Memory B cell (primary cell): Measurements from ENCODE around the gene SYNE2.
"Not testable (repeated sequence)": the region's sequence is repeated elsewhere in the genome, so short reads cannot be mapped to it uniquely, and the experiment has no call there.

Experiments
- ATAC-seq: fragments of 150-1000 bp; cut with Tn5 transposase; 2 replicates; pipeline ENCODE4 v1.10.0; 2021; ENCODE audit warnings: low read depth, mild to moderate bottlenecking, moderate library complexity
- DNase-seq, 2 donors: peaks; one replicate each; pipeline ENCODE4 v3.0.0; 2022; ENCODE audit warnings: low spot score in 2 of 2
- H3K27ac Mint-ChIP-seq: one replicate; pipeline ENCODE4 v1.8.0; 2022; ENCODE audit warnings: mild to moderate bottlenecking, moderate library complexity, mixed read lengths
- H3K27me3 Mint-ChIP-seq: one replicate; pipeline ENCODE4 v1.8.0; 2022; ENCODE audit warnings: mixed read lengths
- H3K36me3 Mint-ChIP-seq: one replicate; pipeline ENCODE4 v1.8.0; 2022; ENCODE audit warnings: mild to moderate bottlenecking, mixed read lengths
- H3K4me1 Mint-ChIP-seq: one replicate; pipeline ENCODE4 v1.8.0; 2022; ENCODE audit warnings: mixed read lengths
- H3K4me3 Mint-ChIP-seq: one replicate; pipeline ENCODE4 v1.8.0; 2022; ENCODE audit warnings: mild to moderate bottlenecking, moderate library complexity, mixed read lengths
- H3K9me3 Mint-ChIP-seq: one replicate; pipeline ENCODE4 v1.8.0; 2022; ENCODE audit warnings: mixed read lengths

SYNE2 gene, protein sequence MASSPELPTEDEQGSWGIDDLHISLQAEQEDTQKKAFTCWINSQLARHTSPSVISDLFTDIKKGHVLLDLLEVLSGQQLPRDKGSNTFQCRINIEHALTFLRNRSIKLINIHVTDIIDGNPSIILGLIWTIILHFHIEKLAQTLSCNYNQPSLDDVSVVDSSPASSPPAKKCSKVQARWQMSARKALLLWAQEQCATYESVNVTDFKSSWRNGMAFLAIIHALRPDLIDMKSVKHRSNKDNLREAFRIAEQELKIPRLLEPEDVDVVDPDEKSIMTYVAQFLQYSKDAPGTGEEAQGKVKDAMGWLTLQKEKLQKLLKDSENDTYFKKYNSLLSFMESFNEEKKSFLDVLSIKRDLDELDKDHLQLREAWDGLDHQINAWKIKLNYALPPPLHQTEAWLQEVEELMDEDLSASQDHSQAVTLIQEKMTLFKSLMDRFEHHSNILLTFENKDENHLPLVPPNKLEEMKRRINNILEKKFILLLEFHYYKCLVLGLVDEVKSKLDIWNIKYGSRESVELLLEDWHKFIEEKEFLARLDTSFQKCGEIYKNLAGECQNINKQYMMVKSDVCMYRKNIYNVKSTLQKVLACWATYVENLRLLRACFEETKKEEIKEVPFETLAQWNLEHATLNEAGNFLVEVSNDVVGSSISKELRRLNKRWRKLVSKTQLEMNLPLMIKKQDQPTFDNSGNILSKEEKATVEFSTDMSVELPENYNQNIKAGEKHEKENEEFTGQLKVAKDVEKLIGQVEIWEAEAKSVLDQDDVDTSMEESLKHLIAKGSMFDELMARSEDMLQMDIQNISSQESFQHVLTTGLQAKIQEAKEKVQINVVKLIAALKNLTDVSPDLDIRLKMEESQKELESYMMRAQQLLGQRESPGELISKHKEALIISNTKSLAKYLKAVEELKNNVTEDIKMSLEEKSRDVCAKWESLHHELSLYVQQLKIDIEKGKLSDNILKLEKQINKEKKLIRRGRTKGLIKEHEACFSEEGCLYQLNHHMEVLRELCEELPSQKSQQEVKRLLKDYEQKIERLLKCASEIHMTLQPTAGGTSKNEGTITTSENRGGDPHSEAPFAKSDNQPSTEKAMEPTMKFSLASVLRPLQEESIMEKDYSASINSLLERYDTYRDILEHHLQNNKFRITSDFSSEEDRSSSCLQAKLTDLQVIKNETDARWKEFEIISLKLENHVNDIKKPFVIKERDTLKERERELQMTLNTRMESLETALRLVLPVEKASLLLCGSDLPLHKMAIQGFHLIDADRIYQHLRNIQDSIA (N-terminal part only)

DNA sequence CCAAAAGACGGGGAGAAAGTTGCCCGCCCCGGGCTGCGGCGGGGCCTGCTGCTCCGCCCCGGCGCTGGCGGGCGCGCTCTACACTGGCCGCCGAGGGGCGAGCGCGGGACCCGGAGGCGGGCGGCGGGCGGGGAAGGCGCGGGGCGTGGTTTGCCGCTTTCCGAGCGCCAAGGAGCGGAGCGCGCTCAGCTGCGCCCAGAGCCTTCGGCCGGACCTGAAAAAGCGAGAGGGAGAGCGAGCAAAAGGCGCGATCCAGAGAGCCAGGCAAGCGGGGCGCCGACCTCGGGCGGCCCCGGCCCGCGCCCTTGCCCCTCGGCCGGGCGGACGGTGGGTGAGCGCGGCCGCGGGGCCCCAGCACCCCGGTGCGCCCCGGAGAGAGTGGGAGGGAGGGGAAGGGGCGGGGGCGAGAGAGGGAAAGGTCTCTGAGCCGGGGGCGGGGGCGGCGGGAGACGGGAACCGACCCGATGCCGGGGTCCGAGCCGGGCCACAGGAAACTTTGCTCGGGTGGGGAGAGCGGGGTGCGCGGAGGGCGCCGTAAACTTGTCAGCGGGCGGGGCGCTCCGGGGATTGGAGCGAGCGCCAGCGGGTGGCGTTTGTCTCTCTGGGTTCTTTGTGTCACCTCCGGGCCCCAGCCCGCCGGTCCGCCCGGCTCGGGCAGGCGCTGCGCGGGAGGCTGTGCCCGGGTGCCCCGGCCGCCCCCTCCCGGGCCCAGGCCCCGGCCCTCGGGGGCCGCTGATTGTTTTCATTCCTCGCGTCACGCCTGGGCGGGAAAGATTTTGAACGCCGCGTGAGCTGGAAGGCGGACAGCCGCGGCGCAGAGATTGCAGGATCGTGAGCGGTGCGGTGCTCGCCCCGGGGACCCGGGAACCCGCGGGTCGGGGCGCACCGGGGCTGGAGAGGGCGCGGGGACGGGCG is at the start of gene SYNE2:
SYNE2 (plus strand) TSS at position 188 of the 915 bp plus-strand sequence. CDS start 56,145 bp downstream, outside the sequence.
- Mint-ChIP-seq H3K4me1 (peaks cover 7% of the 10 kb centered on the region), H3K4me3 (peak within 1 kb of the TSS; percentile 93), H3K27me3 (no peaks in the 10 kb centered on the region), H3K36me3 (no peaks in the 10 kb centered on the region), H3K27ac (peak within 1 kb of the TSS; percentile 78), H3K9me3 (no peaks in the 10 kb centered on the region)
- peak; percentile 71 to 76 for DNase-seq
- peak; percentile 83 for ATAC-seq

DNA sequence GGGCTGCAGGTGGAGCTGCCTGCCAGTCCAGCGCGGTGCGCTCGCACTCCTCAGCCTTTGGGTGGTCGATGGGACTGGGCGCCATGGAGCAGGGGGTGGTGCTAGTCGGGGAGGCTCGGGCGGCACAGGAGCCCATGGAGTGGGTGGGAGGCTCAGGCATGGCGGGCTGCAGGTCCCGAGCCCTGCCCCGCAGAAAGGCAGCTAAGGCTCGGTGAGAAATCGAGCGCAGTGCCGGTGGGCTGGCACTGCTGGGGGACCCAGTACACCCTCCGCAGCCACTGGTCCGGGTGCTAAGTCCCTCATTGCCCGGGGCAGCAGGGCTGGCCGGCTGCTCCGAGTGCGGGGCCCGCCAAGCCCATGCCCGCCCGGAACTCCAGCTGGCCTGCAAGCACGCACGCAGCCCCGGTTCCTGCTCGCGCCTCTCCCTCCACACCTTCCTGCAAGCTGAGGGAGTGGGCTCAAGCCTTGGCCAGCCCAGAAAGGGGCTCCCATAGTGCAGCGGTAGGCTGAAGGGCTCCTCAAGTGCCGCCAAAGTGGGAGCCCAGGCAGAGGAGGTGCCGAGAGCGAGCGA is 49.5 kb upstream of the SYNE2 start:
- DNase-seq, H3K27ac Mint-ChIP-seq: not testable (repeated sequence)

DNA sequence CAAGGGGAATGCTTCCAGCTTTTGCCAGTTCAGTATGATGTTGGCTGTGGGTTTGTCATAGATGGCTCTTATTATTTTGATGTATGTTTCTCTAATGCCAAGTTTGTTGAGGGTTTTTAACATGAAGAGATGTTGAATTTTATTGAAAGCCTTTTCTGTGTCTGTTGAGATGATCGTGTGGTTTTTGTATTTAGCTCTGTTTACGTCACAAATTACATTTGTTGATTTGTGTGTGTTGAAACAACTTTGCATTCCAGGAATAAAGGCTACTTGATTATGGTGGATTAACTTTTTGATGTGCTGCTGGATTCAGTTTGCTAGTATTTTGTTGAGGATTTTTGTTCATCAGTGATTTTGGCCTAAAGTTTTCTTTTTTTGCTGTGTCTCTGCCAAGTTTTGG is 46.7 kb upstream of the SYNE2 start:
- H3K4me3 Mint-ChIP-seq, DNase-seq, H3K36me3 Mint-ChIP-seq, ATAC-seq, H3K27ac Mint-ChIP-seq, H3K4me1 Mint-ChIP-seq, H3K9me3 Mint-ChIP-seq, H3K27me3 Mint-ChIP-seq: not testable (repeated sequence)

More for the DNA sequence above, 49.5 kb upstream of the SYNE2 start:
- not testable (repeated sequence) for H3K4me1 Mint-ChIP-seq, H3K9me3 Mint-ChIP-seq, H3K4me3 Mint-ChIP-seq, H3K27me3 Mint-ChIP-seq, H3K36me3 Mint-ChIP-seq, ATAC-seq

DNA sequence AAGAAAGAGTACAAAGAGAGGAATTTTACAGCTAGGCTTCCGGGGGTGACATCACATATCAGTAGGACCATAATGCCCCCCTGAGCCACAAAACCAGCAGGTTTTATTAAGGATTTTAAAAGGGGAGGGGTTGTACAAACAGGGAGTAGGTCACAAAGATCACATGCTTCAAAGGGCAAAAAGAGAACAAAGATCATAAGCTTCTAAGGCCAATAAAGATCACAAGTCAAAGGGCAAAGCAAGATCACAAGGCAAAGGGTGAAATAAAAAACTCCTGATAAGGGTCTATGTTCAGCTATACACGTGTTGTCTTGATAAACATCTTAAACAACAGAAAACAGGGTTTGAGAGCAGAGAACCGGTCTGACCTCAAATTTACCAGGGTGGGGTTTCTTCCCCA is 41.1 kb upstream of the SYNE2 start:
- H3K27ac Mint-ChIP-seq, H3K36me3 Mint-ChIP-seq, H3K4me1 Mint-ChIP-seq, H3K9me3 Mint-ChIP-seq, DNase-seq, H3K27me3 Mint-ChIP-seq, ATAC-seq, H3K4me3 Mint-ChIP-seq: not testable (repeated sequence)

DNA sequence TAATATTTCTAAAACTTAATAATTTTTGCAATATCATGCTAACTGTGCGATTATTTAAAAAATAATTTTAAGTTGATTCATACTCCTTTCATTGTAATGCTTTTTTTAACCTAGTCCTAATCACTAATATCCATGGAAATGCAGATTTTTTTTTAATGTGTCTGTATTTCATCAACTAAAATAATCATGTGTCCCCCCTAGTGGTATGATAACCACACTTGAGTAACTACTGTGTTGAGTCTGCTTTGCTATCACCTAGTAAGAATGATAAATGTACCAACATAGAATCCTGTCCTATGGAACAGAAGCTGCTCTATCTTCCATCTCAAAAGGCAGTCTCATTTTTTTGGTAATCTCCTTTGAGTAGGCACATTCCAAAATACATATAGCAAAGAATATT is 19.1 kb upstream of the SYNE2 start:
- Mint-ChIP-seq H3K27me3 (no peaks in the 10 kb centered on the region), H3K27ac (no peak overlapping the region)

DNA sequence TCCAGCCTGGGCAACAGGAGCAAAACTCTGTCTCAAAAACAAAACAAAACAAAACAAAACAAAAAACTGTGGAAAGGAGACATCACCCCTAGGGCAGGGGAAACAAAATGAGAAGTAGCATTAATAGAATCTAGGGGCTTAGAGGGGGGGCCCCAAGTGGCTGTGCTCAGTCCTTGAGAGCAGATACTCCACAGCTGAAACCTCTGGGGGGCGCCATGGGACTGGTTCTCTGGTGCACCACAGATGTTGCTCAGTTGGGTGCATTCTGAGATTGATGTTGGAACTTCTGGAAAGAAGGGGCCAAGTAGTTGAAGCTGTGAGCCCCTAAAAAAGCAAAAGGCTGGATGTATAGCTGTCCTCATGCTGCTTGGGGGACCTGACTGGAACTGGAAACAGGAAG is 11.8 kb upstream of the SYNE2 start:
- Mint-ChIP-seq H3K4me1 (no peaks in the 10 kb centered on the region), H3K27me3 (no peaks in the 10 kb centered on the region), H3K9me3 (peaks cover 2% of the 10 kb centered on the region), H3K36me3 (peaks cover 1% of the 10 kb centered on the region), H3K4me3 (no peak overlapping the region), H3K27ac (no peak overlapping the region)
- DNase-seq: no peak
- ATAC-seq: peak; percentile 55

More for the DNA sequence above, 19.1 kb upstream of the SYNE2 start:
- no peaks in the 10 kb centered on the region for H3K4me1 Mint-ChIP-seq
- H3K36me3 Mint-ChIP-seq: no peaks in the 10 kb centered on the region
- H3K4me3 Mint-ChIP-seq: no peak overlapping the region
- DNase-seq: no peak
- no peaks in the 10 kb centered on the region for H3K9me3 Mint-ChIP-seq
- ATAC-seq: no peak

DNA sequence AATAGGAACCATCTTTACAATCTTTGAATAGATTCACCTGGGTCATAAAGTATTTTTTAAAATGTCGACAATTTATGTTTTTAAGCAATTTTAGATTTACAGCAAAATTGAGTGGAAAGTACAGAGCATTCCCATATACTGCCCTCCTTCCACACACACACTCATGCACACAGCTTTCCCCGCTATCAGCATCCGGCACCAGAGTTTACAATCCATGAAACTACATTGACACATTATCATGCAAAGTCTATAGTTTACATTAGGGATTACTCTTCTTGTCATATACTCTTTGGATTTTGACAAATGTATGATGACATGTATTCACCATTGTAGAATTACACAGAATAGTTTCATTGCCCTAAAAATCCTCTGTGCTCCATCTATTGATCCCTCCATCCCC is 9.0 kb upstream of the SYNE2 start:
- Mint-ChIP-seq H3K36me3 (peaks cover 1% of the 10 kb centered on the region), H3K27ac (no peak overlapping the region), H3K27me3 (no peaks in the 10 kb centered on the region), H3K9me3 (peaks cover 2% of the 10 kb centered on the region), H3K4me1 (no peaks in the 10 kb centered on the region), H3K4me3 (no peak overlapping the region)
- DNase-seq (no peak), ATAC-seq (no peak)

DNA sequence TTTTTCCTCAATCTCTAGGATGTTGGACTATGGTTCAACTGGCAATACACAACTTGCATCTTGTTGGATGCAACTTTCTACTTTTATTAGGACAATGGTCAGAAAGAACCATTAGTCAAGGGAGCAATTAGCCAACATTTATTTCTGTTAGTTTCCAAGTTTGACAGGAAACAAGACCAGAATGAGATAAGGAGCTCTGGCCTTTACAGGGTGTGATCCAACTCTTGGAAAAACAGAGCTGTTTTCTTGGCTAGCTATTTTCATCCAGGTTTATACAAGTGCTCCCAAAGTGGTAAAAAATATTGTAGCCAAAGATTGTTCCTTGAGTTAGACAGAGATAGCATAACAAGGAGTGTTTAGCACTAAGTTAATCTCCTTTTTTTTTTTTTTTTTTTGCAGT is 3.9 kb upstream of the SYNE2 start:
- DNase-seq (no peak), ATAC-seq (no peak)
- no peaks in the 10 kb centered on the region for H3K27me3 Mint-ChIP-seq
- H3K4me1 Mint-ChIP-seq: no peaks in the 10 kb centered on the region
- no peaks in the 10 kb centered on the region for H3K9me3 Mint-ChIP-seq
- no peak overlapping the region for H3K27ac Mint-ChIP-seq
- no peaks in the 10 kb centered on the region for H3K36me3 Mint-ChIP-seq
- no peak overlapping the region for H3K4me3 Mint-ChIP-seq

DNA sequence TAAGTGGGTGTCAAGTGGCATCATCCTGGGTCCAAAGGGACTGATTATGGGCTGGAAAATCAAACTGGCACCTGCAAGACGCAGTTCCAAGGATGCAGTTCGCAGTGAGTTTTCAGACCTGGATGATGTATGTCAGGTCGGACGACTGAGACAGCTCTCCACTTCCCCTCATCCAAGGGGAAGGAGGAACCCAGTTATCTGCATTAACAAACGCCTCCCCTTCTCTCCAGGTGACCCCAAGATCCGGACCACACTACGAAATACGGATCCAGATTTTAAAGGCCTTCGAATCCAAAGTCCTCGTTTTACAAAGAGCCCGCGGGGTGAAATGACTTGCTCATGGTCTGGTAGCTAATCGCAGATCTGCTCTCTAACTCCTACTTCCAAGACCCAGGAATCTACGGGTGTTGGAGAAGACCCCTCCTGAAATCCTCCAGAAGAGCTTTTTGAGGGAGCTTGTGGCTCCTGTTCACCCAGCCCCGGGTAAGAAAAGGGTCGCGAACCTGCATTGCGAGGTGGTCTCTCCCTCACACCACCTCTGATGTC is 460 bp upstream of the SYNE2 start:
- peak overlapping the region; percentile 78 for H3K27ac Mint-ChIP-seq
- no peak for DNase-seq

DNA sequence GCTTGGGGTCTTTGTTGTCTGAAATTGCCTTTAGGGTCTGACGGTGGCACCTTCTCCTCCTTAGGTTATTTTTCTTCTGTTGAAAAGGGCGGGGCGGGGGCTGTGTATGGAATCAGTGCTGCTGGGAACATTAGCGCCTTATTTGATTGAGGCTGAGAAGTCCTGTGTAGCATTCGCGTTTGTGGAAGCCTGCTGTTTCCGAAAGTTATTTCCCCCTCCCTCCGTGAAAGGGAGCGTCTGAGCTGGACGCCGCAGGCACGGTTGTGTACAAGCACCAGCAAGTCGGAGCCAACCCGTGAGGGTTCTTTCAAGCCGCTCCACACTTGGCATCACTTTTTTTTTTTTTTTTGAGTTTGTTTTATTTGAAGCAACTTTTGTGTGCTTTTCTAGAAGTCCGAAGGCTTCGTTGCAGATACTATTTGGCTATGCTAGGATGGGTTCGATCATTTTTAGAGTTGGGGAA is 1.1 kb downstream of the SYNE2 start:
- Mint-ChIP-seq H3K4me1 (peaks cover 7% of the 10 kb centered on the region), H3K9me3 (no peaks in the 10 kb centered on the region), H3K4me3 (peak overlapping the region; percentile 93), H3K36me3 (no peaks in the 10 kb centered on the region), H3K27me3 (no peaks in the 10 kb centered on the region), H3K27ac (peak overlapping the region; percentile 78)
- DNase-seq (peak in 1 of 2 donors; percentile 7), ATAC-seq (peak; percentile 24)

More for the DNA sequence above, 460 bp upstream of the SYNE2 start:
- ATAC-seq: no peak
- H3K36me3 Mint-ChIP-seq: no peaks in the 10 kb centered on the region
- no peaks in the 10 kb centered on the region for H3K9me3 Mint-ChIP-seq
- peaks cover 3% of the 10 kb centered on the region for H3K4me1 Mint-ChIP-seq
- H3K27me3 Mint-ChIP-seq: no peaks in the 10 kb centered on the region
- H3K4me3 Mint-ChIP-seq: peak overlapping the region; percentile 93

DNA sequence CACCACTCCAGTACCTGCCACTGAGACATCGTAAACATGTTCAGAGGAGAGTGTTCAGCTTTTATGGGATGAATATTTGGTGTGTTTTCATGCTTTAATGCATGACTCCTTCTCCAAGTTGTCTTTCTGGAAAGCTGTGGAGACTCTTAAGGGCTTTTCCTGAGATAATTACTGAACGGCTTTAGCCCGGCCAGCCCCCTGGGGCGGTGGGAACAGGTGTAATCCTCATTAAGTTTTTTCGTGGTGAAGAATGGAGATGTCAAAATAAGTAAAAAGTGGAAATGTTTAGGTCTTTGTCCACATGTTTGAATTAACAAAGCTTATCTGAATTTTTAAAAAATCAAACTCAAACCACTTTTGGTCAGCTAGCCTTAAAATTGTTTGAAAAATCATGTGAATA is 1.5 kb downstream of the SYNE2 start:
- ATAC-seq (no peak), DNase-seq (no peak)
- Mint-ChIP-seq H3K4me3 (peak overlapping the region; percentile 93), H3K27me3 (no peaks in the 10 kb centered on the region), H3K4me1 (peaks cover 7% of the 10 kb centered on the region), H3K27ac (peak overlapping the region; percentile 78), H3K9me3 (no peaks in the 10 kb centered on the region), H3K36me3 (no peaks in the 10 kb centered on the region)

DNA sequence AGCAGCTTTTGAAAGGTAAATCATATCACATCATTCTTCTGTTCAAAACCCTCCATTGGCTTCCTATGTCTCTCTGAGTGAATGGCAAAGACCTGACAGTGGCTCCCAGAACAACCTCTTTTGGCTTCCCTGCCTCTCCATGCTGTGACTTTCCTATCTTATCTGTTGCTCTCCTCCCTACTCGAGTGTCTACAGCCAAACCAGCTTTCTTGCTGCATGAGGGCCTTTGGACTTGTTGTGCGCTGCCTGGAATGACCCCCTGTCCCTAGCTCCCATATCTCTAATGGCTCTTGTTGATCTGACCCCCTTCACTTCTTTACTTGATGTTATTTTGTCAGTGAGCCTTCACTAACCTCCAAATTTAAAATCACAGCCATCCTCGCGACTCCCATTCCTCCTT is 2.5 kb downstream of the SYNE2 start:
- no peak for ATAC-seq
- Mint-ChIP-seq H3K36me3 (no peaks in the 10 kb centered on the region), H3K4me1 (peaks cover 9% of the 10 kb centered on the region), H3K27me3 (peaks cover 1% of the 10 kb centered on the region), H3K4me3 (peak overlapping the region; percentile 6), H3K9me3 (no peaks in the 10 kb centered on the region), H3K27ac (no peak overlapping the region)
- no peak for DNase-seq
